Erythroblast (primary cell): ENCODE results near the gene TRPC4.
"Not testable (repeated sequence)": the region's sequence is repeated elsewhere in the genome, so short reads cannot be mapped to it uniquely, and the experiment has no call there.

Source experiments
- GATA1 ChIP-seq: IDR thresholded peaks from 2 replicates; pipeline ENCODE4 v1.6.1; 2011; ENCODE audit warnings: low read depth, mild to moderate bottlenecking, control low read depth, low read length, moderate library complexity
- POLR2A ChIP-seq: IDR thresholded peaks from 2 replicates; pipeline ENCODE4 v1.6.1; 2011; ENCODE audit warnings: mild to moderate bottlenecking, low read length

- TF ChIP-seq POLR2A, GATA1: not testable (repeated sequence)
These were observed 72.8 kb downstream of the TRPC4 start for GRCh38 chr13:37796795-37797194.
